Kidney (tissue), 14 donors: ENCODE results near the gene TAF6. TPM values are rescaled to one million over a fixed set of nuclear protein-coding genes. Genes with fewer than 3 reads are reported as not detected.

Source experiments
- DNase-seq, 5 donors: peaks; one replicate each; pipeline ENCODE4 v3.0.0-alpha.2; 2013 to 2020
- FAIRE-seq: peaks from 2 replicates; lab custom pipeline; 2012; peaks lifted over from hg19 to GRCh38; lab: Jason Lieb, UNC
- H3K27ac ChIP-seq, 2 donors: one replicate each; pipeline ENCODE4 v1.7.0; 2013; ENCODE audit warnings: low read depth in 2 of 2, low read length in 2 of 2, inconsistent platforms in 1 of 2
- H3K27me3 ChIP-seq: one replicate; pipeline ENCODE4 v1.7.1; 2013; ENCODE audit warnings: low read length, inconsistent platforms; ENCODE audit not compliant: control insufficient read depth, insufficient read depth
- H3K36me3 ChIP-seq, 3 donors: one replicate each; pipeline versions ENCODE4 v1.7.0 to v1.7.1; 2013; ENCODE audit warnings: low read length in 3 of 3, control low read depth in 1 of 3, inconsistent platforms in 1 of 3; ENCODE audit not compliant: insufficient read depth in 3 of 3, control insufficient read depth in 2 of 3
- H3K4me1 ChIP-seq, 3 donors: one replicate each; pipeline versions ENCODE4 v1.7.0 to v1.7.1; 2013; ENCODE audit warnings: low read length in 3 of 3, inconsistent platforms in 1 of 3, low read depth in 1 of 3; ENCODE audit not compliant: control insufficient read depth in 2 of 3, insufficient read depth in 2 of 3
- H3K4me3 ChIP-seq, 3 donors: one replicate each; pipeline versions ENCODE4 v1.7.0 to v1.8.1; 2013; ENCODE audit warnings: low read length in 3 of 3, control low read depth in 1 of 3, inconsistent platforms in 1 of 3
- H3K9ac ChIP-seq, 3 donors: one replicate each; pipeline versions ENCODE4 v1.7.0 to v1.7.1; 2013; ENCODE audit warnings: low read length in 3 of 3, control low read depth in 1 of 3, inconsistent platforms in 1 of 3
- H3K9me3 ChIP-seq, 3 donors: one replicate each; pipeline versions ENCODE4 v1.7.0 to v1.7.1; 2013; ENCODE audit warnings: low read length in 3 of 3, control low read depth in 1 of 3, inconsistent platforms in 1 of 3; ENCODE audit not compliant: control insufficient read depth in 2 of 3, insufficient read depth in 1 of 3
- intact Hi-C: fragments of 100-400 bp; cut with DNase I; formaldehyde crosslinking; loops from one replicate; pipeline ENCODE4 v1.11.1; 2022
- polyA plus RNA-seq: library from polyadenylated mRNA; stranded (reverse); fragments of 350-450 nt; fragmentation: Illumina TruSeq; extraction: RNeasy Lipid Tissue Mini Kit (QIAGEN cat#74804); gene quantifications from one replicate; pipeline ENCODE4 v1.2.3, GENCODE V29; 2014; ENCODE audit warnings: low read depth, low replicate concordance; ENCODE audit not compliant: insufficient read depth
- total RNA-seq: library from RNA; stranded (reverse); fragmentation: NEBNext Ultra II Directional; extraction: Animal tissue kit (Norgen Biotek cat#: 25700); gene quantifications from one replicate; pipeline ENCODE4 v1.2.1, GENCODE V29; 2021
- TF ChIP-seq, protein P1 (sequence below): IDR thresholded peaks from 3 replicates; pipeline ENCODE4 v1.5.1; 2012; ENCODE audit warnings: mild to moderate bottlenecking, moderate library complexity, borderline replicate concordance; ENCODE audit not compliant: insufficient read depth; ENCODE audit errors: extremely low read depth
- donor health status: control.
- donor health status: control.
- donor health status: control.
- donor health status: control.
- donor health status: control.
- donor health status: DM: yes; HTN: yes; CAD: no.
- donor health status: Normal renal cell carcinoma (clear cell type).

The TAF6 gene
- total and polyA plus RNA-seq, 2 donors from 2014 or later, result 41.3 to 62.7 TPM

DNA sequence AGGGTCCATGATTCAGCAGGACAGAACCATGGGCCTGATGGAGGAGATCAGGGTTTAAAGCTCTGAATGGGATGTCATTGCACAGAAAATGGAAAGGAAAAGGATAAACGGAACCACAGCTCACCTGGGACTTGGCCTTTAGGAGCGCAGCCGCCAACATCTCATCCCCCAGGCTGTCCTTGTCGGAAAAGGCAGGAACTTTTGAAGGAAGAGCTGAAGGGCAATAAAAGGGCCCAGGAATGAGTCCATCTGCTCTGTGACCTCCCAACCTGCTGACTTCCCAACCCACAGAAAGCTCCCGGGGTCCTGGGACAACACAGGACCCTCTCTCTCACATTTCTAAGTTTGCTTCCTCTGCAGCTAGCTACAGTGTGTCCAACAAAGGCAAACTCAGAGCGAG is 43.7 kb downstream of the TAF6 start:
- no peak for FAIRE-seq
- Histone ChIP-seq H3K36me3 (peaks cover 48 to 53% (median 53%) of the 10 kb centered on the region in 3 donors), H3K4me3 (no peak overlapping the region), H3K27me3 (no peaks in the 10 kb centered on the region), H3K9me3 (peaks cover 11 to 22% (median 16%) of the 10 kb centered on the region in 3 donors), H3K9ac (no peak overlapping the region), H3K27ac (no peak overlapping the region), H3K4me1 (peaks cover 0 to 13% (median 5%) of the 10 kb centered on the region in 3 donors)
- intact Hi-C loops, result no loop called here
- TF ChIP-seq, protein P1, sequence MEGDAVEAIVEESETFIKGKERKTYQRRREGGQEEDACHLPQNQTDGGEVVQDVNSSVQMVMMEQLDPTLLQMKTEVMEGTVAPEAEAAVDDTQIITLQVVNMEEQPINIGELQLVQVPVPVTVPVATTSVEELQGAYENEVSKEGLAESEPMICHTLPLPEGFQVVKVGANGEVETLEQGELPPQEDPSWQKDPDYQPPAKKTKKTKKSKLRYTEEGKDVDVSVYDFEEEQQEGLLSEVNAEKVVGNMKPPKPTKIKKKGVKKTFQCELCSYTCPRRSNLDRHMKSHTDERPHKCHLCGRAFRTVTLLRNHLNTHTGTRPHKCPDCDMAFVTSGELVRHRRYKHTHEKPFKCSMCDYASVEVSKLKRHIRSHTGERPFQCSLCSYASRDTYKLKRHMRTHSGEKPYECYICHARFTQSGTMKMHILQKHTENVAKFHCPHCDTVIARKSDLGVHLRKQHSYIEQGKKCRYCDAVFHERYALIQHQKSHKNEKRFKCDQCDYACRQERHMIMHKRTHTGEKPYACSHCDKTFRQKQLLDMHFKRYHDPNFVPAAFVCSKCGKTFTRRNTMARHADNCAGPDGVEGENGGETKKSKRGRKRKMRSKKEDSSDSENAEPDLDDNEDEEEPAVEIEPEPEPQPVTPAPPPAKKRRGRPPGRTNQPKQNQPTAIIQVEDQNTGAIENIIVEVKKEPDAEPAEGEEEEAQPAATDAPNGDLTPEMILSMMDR, result no peak
- no peak for DNase-seq

DNA sequence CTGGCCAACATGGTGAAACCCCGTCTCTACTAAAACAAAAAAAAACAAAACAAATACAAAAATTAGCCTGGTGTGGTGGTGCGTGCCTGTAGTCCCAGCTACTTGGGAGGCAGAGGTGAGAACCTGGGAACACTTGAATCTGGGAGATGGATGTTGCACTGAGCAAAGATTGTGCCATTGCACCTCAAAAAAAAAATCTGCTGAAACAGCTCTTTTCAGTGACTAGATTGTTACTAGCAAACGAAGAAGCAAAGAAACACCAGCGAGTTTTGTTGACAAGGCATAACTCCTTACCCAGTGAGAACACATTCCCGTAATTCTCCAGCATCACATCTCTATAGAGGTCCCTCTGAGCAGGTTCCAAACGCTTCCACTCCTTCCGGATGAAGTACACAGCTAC is 44.3 kb downstream of the TAF6 start:
- Histone ChIP-seq H3K27ac (no peak overlapping the region), H3K4me3 (no peak overlapping the region), H3K27me3 (no peaks in the 10 kb centered on the region), H3K9ac (no peak overlapping the region), H3K4me1 (peaks cover 0 to 9% (median 5%) of the 10 kb centered on the region in 3 donors), H3K36me3 (peaks cover 51 to 59% (median 57%) of the 10 kb centered on the region in 3 donors), H3K9me3 (peaks cover 11 to 26% (median 16%) of the 10 kb centered on the region in 3 donors)
- FAIRE-seq, result no peak
- intact Hi-C loops, result no loop called here
- TF ChIP-seq, protein P1, result no peak
- no peak for DNase-seq

DNA sequence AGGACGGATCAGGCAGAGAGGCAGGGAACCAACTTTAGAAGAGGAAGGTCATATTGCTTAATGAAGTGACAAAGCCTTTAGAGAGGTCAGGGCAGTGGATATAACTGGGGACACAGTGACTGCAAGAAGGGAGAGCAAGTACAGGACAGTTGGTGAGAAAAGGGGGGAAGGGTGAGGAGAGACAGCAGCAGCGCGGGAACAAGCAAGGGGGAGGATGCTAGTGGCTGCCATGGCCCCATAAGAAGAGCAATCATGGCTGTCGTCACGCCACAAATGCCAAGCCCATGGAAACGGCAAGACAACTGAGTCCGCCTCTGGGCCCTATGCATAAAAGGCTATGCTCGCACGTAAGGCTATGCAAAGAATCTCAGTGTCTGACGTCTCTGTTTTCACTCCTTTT is 46.7 kb downstream of the TAF6 start:
- FAIRE-seq (no peak), DNase-seq (no peak)
- Histone ChIP-seq H3K4me3 (no peak overlapping the region), H3K27me3 (no peaks in the 10 kb centered on the region), H3K36me3 (peaks cover 49 to 61% (median 53%) of the 10 kb centered on the region in 3 donors), H3K4me1 (no peaks in the 10 kb centered on the region), H3K27ac (no peak overlapping the region), H3K9ac (no peak overlapping the region), H3K9me3 (peaks cover 11 to 26% (median 16%) of the 10 kb centered on the region in 3 donors)
- TF ChIP-seq, protein P1, result no peak
- intact Hi-C loops, result no loop called here
